GM18508 (cell line): ENCODE data around the gene NECTIN2.
"Not testable (repeated sequence)": the region's sequence is repeated elsewhere in the genome, so short reads cannot be mapped to it uniquely, and the experiment has no call there.

Source experiments
- ATAC-seq: cut with Tn5 transposase; IDR thresholded peaks from one replicate; pipeline ENCODE4 v1.9.1; 2021; ENCODE audit warnings: moderate number of reproducible peaks; ENCODE audit not compliant: insufficient read depth, unreplicated experiment

Gene NECTIN2

DNA sequence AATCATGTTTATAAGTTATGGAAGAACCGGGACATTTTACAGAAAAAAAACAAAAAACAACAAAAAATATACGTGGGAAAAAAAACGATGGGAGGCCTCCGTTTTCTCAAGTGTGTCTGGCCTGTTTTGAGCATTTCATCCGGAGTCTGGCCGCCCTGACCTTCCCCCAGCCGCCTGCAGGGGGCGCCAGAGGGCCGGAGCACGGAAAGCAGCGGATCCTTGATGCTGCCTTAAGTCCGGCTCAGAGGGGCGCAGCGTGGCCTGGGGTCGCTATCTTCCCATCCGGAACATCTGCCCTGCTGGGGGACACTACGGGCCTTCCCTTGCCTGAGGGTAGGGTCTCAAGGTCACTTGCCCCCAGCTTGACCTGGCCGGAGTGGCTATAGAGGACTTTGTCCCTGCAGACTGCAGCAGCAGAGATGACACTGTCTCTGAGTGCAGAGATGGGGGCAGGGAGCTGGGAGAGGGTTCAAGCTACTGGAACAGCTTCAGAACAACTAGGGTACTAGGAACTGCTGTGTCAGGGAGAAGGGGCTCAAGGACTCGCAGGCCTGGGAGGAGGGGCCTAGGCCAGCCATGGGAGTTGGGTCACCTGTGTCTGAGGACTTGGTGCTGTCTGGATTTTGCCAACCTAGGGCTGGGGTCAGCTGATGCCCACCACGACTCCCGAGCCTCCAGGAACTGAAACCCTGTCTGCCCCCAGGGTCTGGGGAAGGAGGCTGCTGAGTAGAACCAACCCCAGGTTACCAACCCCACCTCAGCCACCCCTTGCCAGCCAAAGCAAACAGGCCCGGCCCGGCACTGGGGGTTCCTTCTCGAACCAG lies 57.7 kb downstream of the NECTIN2 start:
- no peak for ATAC-seq

DNA sequence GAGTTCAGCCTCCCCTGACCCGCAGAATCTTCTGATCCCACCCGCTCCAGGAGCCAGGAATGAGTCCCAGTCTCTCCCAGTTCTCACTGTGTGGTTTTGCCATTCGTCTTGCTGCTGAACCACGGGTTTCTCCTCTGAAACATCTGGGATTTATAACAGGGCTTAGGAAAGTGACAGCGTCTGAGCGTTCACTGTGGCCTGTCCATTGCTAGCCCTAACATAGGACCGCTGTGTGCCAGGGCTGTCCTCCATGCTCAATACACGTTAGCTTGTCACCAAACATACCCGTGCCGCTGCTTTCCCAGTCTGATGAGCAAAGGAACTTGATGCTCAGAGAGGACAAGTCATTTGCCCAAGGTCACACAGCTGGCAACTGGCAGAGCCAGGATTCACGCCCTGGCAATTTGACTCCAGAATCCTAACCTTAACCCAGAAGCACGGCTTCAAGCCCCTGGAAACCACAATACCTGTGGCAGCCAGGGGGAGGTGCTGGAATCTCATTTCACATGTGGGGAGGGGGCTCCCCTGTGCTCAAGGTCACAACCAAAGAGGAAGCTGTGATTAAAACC lies 58.4 kb downstream of the NECTIN2 start:
- no peak for ATAC-seq

DNA sequence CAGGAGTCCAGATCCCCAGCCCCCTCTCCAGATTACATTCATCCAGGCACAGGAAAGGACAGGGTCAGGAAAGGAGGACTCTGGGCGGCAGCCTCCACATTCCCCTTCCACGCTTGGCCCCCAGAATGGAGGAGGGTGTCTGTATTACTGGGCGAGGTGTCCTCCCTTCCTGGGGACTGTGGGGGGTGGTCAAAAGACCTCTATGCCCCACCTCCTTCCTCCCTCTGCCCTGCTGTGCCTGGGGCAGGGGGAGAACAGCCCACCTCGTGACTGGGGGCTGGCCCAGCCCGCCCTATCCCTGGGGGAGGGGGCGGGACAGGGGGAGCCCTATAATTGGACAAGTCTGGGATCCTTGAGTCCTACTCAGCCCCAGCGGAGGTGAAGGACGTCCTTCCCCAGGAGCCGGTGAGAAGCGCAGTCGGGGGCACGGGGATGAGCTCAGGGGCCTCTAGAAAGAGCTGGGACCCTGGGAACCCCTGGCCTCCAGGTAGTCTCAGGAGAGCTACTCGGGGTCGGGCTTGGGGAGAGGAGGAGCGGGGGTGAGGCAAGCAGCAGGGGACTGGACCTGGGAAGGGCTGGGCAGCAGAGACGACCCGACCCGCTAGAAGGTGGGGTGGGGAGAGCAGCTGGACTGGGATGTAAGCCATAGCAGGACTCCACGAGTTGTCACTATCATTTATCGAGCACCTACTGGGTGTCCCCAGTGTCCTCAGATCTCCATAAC lies 59.5 kb downstream of the NECTIN2 start, which contains the start of gene APOE:
TSS of gene APOE (plus strand) at position 360 of the 724 bp plus-strand sequence. CDS start 829 bp downstream, outside the sequence.
- ATAC-seq = no peak

DNA sequence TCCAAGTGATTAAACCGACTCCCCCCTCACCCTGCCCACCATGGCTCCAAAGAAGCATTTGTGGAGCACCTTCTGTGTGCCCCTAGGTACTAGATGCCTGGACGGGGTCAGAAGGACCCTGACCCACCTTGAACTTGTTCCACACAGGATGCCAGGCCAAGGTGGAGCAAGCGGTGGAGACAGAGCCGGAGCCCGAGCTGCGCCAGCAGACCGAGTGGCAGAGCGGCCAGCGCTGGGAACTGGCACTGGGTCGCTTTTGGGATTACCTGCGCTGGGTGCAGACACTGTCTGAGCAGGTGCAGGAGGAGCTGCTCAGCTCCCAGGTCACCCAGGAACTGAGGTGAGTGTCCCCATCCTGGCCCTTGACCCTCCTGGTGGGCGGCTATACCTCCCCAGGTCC lies 61.5 kb downstream of the NECTIN2 start:
- ATAC-seq = no peak

DNA sequence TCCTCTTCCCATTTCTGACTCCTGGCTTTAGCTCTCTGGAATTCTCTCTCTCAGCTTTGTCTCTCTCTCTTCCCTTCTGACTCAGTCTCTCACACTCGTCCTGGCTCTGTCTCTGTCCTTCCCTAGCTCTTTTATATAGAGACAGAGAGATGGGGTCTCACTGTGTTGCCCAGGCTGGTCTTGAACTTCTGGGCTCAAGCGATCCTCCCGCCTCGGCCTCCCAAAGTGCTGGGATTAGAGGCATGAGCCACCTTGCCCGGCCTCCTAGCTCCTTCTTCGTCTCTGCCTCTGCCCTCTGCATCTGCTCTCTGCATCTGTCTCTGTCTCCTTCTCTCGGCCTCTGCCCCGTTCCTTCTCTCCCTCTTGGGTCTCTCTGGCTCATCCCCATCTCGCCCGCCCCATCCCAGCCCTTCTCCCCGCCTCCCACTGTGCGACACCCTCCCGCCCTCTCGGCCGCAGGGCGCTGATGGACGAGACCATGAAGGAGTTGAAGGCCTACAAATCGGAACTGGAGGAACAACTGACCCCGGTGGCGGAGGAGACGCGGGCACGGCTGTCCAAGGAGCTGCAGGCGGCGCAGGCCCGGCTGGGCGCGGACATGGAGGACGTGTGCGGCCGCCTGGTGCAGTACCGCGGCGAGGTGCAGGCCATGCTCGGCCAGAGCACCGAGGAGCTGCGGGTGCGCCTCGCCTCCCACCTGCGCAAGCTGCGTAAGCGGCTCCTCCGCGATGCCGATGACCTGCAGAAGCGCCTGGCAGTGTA lies 62.2 kb downstream of the NECTIN2 start:
- ATAC-seq = no peak

DNA sequence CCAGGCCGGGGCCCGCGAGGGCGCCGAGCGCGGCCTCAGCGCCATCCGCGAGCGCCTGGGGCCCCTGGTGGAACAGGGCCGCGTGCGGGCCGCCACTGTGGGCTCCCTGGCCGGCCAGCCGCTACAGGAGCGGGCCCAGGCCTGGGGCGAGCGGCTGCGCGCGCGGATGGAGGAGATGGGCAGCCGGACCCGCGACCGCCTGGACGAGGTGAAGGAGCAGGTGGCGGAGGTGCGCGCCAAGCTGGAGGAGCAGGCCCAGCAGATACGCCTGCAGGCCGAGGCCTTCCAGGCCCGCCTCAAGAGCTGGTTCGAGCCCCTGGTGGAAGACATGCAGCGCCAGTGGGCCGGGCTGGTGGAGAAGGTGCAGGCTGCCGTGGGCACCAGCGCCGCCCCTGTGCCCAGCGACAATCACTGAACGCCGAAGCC lies 62.8 kb downstream of the NECTIN2 start:
- no peak for ATAC-seq

DNA sequence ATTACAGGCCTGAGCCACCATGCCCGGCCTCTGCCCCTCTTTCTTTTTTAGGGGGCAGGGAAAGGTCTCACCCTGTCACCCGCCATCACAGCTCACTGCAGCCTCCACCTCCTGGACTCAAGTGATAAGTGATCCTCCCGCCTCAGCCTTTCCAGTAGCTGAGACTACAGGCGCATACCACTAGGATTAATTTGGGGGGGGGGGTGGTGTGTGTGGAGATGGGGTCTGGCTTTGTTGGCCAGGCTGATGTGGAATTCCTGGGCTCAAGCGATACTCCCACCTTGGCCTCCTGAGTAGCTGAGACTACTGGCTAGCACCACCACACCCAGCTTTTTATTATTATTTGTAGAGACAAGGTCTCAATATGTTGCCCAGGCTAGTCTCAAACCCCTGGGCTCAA lies 63.7 kb downstream of the NECTIN2 start:
- no peak for ATAC-seq

DNA sequence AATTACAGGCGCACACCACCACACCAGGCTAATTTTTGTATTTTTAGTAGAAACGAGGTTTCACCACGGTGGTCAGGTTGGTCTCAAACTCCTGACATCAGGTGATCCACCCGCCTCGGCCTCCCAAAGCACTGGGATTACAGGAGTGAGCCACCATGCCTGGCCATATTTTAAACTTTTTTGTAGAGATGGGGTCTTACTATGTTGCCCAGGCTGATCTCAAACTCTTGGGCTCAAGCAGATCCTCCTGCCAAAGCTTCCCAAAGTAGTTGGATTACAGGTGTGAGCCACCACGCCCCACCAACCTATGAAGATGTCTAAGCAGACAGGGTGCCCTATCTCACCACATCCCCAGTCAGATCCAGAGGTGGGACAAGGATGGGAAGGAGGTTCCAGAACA lies 65.8 kb downstream of the NECTIN2 start:
- ATAC-seq = not testable (repeated sequence)

DNA sequence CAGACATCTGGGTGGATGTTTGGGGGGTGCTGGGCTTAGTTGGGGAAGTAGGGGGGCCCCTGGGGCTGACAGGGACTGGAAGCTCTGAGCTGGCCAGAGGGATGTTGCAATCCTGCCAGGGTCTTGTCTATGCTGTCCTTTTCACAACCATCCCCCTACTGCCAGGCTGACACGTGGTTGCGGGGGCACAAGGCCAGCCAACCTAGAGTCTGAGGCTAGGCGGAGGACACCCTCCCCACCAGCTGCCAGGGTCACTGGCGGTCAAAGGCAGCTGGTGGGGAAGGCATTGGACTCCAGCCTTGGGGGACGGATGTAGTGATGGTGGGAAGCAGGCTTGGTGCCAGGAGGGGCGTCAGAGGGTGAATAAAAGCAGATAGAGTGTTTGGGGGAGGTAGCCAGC lies 66.8 kb downstream of the NECTIN2 start:
- no peak for ATAC-seq

DNA sequence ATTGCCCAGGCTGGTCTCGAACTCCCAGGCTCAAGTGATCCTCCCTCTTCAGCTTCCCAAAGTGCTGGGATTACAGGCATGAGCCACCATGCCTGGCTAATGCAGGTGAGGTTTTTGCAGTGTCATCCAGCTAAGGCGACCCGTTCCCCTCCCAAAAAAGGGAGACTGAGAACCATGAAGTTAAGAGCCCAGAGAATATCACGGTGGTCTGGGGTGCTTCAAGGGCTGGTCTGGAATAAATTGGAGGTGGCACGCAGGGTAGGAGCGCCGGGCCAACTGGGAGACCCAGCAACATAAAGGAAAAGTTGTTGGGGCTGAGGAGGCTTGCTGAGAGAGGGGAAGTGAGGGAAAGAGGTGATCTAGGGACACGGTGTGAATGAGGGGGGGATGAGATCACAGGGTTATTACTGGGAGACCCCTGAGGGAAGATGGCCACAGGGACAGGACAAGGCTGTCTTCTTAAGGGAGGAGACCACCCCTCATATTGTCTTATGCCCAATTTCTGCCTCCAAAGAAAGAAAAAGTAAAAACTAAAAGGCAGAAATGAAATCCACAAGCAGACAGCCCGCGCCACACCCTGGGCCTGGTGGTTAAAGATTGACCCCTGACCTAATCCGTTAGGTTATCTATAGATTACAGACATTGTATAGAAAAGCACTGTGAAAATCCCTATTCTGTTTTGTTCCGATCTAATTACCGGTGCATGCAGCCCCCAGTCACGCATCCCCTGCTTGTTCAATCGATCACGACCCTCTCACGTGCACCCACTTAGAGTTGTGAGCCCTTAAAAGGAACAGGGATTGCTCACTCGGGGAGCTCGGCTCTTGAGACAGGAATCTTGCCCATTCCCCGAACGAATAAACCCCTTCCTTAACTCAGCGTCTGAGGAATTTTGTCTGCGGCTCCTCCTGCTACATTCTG lies 67.7 kb downstream of the NECTIN2 start:
- ATAC-seq = not testable (repeated sequence)

DNA sequence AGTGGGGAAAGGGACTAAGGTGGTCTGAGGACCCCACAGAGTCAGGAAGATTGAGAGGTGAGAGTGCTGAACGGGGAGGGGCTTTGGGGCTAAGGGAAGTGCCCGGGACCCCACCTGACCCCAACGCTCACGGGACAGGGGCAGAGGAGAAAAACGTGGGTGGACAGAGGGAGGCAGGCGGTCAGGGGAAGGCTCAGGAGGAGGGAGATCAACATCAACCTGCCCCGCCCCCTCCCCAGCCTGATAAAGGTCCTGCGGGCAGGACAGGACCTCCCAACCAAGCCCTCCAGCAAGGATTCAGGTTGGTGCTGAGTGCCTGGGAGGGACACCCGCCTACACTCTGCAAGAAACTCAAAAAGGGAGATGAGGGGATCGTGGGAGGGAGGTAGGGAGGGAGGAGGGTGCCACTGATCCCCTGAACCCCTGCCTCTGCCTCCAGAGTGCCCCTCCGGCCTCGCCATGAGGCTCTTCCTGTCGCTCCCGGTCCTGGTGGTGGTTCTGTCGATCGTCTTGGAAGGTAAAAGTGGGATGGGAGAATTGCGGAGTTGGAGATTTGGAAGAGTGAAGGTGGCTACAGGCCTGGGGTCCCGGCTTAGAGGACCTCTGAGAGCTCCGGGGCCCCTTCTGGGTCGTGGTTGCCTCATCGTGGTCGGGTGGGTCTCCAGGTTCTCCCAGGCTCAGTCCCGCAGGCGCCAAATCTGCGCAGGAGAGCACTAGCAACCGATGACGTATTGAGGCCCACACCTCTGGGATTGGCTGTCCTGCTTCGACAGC lies 68.5 kb downstream of the NECTIN2 start, which contains the start of gene APOC1:
TSS of gene APOC1 (plus strand) at position 176 of the 774 bp plus-strand sequence. CDS start at position 460, 284 bp downstream.
- ATAC-seq = peak; percentile 76

DNA sequence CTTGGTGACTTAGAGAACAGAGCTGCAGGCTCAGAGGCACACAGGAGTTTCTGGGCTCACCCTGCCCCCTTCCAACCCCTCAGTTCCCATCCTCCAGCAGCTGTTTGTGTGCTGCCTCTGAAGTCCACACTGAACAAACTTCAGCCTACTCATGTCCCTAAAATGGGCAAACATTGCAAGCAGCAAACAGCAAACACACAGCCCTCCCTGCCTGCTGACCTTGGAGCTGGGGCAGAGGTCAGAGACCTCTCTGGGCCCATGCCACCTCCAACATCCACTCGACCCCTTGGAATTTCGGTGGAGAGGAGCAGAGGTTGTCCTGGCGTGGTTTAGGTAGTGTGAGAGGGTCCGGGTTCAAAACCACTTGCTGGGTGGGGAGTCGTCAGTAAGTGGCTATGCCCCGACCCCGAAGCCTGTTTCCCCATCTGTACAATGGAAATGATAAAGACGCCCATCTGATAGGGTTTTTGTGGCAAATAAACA lies 78.2 kb downstream of the NECTIN2 start:
- ATAC-seq = no peak

DNA sequence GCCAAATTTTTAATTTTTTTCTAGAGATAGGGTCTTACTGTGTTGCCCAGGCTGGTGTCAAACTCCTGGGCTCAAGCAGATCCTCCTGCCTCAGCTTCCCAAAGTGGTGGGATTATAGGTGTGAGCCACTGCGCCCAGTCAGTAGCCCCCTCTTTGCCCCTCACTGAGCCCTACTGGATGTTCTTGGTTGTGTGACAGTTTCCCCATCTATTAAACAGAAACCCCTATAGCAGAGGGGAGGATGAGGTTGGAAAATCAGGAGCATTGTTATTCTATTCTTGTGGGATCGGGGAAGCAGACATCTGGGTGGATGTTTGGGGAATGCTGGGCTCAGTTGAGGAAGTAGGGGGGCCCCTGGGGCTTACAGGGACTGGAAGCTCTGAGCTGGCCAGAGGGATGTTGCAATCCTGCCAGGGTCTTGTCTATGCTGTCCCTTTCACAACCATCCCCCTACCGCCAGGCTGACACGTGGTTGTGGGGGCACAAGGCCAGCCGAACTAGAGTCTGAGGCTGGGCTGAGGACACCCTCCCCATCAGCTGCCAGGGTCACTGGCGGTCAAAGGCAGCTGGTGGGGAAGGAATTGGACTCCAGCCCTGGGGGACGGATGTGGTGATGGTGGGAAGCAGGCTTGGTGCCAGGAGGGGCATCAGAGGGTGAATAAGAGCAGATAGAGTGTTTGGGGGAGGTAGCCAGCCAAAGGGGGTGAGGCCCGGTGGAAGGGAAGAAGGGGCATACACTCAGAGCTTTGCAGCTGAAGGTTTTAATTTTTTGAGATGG lies 79.2 kb downstream of the NECTIN2 start:
- no peak for ATAC-seq

DNA sequence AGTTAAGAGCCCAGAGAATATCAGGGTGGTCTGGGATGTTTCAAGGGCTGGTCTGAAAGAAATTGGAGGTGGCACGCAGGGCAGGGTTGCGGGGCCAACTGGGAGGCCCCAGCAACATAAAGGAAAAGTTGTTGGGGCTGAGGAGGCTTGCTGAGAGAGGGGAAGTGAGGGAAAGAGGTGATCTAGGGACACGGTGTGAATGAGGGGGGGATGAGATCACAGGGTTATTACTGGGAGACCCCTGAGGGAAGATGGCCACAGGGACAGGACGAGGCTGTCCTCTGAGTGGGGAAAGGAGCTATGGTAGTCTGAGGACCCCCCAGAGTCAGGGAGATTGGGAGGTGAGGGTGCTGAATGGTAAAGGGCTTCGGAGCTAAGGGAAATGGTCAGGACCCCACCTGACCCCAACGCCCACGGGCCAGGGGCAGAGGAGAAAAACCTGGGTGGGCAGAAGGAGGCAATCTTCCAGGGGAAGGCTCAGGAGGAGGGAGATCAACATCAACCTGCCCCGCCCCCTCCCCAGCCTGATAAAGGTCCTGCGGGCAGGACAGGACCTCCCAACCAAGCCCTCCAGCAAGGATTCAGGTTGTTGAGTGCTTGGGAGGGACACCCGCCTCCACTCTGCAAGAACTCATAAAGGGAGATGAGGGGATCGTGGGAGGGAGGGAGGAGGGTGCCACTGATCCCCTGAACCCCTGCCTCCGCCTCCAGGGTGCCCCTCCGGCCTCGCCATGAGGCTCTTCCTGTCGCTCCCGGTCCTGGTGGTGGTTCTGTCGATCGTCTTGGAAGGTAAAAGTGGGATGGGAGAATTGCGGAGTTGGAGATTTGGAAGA lies 80.4 kb downstream of the NECTIN2 start:
- ATAC-seq = not testable (repeated sequence)

DNA sequence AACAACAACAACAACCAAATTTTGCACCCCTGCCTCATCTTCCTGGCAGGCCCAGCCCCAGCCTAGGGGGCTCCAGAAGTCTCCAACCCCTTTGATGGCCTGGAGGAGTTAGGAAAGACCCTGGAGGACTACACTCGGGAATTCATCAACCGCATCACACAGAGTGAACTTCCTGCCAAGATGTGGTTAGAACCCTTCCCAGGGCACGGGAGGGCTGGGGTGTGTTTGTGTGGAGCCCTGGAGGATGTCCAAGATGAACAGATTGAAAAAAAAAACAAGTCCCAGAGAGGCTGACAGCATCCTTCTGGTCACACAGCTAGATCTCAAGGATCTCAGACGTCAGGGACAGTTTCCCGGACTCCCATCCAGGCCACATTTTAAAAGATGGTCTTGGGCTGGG lies 81.6 kb downstream of the NECTIN2 start:
- no peak for ATAC-seq

DNA sequence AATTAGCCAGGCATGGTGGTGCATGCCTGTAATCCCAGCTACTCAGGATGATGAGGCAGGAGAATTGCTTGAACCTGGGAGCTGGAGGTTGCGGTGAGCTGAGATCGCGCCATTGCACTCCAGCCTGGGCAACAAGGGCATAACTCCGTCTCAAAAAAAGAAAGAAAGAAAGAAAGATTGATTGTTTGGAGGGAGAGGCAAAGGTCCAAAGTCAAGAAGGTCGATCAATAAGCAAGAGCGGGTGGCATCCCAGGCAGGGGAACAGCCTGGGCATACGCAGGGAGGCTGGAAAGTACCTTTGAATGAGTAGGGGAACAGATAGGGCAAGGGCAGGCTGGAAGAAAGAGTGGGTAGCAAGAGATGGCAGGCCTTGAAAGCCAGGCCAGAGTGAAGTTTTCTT lies 84.0 kb downstream of the NECTIN2 start:
- ATAC-seq = no peak

DNA sequence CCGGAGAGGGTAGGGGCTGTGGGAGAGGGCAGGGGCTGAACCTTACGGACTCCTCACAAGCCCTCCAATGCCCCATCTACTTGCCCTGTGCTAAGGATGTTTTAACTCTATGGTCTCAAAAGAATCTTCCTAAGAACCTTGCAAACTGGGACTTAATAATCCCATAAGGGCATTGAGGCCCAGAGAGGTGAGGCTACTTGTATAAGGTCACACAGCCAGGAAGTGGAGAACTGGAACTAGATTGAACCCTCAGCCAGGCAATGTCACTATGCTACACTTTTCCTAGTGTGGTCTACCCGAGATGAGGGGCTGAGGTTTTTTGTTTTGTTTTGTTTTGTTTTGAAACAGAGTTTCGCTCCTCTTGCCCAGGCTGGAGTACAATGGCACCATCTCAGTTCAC lies 85.4 kb downstream of the NECTIN2 start:
- no peak for ATAC-seq
